AG20443 (cell line): Measurements from ENCODE around the gene SECTM1.
"Not testable (repeated sequence)": the region's sequence is repeated elsewhere in the genome, so short reads cannot be mapped to it uniquely, and the experiment has no call there.

Experiments
- DNase-seq: peaks from one replicate; pipeline ENCODE4 v3.0.0; 2012; ENCODE audit warnings: low spot score, mixed read lengths

The SECTM1 gene

DNA sequence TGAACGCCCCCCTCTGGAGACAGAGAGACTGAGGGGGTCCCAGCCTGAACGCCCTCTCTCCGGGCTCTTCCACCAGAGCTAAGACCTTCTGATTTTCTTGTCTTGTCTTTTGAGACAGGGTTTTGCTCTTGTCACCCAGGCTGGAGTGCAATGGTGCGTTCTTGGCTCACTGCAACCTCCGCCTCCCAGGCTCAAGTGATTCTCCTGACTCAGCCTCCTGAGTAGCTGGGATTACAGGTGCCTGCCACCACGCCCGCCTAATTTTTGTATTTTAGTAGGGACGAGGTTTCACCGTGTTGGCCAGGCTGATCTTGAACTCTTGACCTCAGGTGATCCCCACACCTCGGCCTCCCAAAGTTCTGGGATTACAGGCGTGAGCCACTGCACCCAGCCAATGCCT is 14.4 kb upstream of the SECTM1 start:
- DNase-seq, result not testable (repeated sequence)

DNA sequence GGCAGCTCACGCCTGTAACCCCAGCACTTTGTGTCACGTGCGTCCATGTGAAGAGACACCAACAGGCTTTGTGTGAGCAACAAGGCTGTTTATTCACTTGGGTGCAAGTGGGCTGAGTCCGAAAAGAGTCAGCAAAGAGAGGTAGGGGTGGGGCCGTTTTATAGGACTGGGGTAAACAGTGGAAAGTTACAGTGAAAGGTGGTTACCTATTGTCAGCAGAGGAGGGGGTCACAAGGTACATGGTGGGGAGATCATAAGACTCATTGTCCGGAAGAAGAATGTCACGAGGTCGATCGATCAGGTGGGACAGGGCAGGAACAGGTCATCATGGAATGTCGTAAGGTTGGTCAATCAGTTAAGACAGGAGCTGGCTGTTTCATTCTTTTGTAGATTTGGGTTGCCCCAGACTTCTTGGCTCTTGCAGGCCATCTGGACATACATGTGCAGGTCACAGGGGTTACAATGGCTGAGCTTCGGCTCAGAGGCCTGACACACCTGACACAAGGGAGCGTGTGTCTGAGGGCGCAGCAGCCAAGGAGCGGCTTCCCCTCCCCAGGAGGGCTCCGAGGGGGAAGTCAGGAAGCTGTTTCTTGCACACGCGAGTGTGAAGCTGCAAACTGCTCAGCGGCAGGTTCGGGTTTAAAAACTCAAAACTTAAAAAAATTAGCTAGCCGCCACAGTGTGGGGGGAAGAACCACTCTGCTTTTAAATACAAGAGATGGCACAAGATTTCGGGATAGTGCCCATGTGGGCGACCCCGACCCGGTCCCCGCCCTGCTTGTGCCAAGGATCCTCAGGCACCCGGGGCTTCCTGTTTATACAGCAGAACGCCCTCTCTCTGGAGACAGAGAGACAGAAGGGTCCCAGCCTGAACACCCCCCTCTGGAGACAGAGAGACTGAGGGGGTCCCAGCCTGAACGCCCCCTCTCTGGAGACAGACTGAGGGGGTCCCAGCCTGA is 13.1 kb upstream of the SECTM1 start:
- no peak for DNase-seq

DNA sequence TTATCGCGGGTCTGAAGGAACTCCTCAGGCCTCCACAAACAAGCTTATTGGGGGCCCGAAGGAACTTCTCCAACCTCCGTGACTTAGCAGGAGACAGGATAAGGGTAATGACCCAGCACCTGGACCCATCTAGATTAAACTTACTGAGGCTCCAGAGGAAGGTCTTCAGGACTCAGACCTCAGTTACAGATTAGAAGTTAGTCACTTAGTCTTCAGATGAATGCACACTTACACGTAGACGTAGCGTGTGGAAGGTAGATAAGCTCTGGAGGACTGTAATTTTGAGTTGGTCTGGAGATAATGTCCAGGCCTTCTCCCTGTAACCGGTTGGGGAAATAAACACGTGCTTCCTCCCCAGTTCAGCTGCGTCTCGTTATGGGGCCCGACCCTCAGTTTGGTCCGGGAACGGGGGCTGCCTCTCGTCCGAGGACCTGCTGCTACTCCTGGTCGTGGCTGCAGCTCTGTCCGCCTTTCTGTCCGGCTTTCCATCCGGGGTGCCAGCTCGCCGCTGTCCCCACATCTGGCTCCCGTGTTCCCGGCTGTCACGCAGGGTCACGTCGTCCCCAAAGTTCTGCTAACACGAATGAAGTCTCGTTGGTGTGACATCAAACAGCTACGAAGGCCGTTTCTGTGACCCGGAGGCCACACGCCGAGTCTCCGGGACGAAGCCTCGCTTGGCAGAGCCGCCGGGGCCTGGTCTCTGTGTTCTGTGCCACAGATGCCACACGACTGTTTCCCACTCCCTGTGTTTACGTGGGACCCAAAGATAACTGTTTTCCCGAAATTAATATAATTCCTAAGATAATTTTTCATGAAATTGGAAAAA is 11.8 kb upstream of the SECTM1 start:
- no peak for DNase-seq

DNA sequence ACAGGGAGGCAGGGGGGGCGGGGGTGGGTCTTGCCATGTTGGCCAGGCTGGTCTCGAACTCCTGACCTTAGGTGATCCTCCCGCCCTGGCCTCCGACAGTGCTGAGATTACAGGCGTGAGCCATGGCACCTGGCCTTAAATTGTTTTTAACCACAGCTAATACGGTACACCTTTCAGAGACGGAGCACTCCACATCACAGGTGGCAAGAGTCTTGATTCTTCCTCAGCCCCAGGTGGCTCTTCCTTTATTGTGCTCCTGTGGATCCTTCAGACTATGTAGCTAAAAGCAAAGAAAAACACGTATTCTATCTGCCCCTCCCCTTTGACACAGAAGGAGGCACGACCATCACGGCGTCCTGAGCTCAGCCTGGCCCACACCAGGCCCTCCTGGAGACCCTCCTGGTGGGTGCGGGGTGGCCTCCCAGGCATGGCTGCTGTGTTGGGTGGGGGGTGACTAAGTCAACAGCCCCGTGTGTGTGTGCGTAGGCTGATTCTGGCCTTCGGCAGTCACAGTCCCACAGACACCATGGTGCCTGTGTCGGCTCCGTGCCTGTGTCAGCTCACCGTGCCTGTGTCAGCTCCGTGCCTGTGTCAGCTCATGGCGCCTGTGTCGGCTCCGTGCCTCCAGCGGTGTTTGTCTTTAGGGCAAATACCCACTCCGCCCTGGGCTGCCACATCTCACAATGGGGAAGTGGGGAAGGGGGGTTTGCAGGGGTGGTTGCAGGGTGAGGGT is 10.8 kb upstream of the SECTM1 start:
- no peak for DNase-seq

DNA sequence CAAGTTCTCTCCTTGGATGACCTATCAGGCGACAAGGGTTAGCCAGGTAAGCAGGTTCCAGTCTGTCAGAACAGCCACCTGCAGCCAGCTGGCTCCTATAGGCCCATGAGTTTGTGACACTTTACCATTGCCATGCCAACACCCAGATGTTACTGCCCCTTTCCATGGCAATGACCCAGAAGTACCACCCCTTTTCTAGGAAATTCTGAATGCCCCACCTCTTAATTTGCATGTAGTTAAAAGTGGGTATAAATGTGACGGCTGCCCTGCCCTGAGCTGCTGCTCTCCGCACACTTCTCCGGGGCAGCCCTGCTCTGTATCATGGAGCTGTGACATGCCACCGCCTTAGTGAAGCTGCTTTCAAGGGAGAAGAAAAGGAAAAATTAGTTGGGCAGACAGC is 10.0 kb upstream of the SECTM1 start:
- DNase-seq, result no peak

DNA sequence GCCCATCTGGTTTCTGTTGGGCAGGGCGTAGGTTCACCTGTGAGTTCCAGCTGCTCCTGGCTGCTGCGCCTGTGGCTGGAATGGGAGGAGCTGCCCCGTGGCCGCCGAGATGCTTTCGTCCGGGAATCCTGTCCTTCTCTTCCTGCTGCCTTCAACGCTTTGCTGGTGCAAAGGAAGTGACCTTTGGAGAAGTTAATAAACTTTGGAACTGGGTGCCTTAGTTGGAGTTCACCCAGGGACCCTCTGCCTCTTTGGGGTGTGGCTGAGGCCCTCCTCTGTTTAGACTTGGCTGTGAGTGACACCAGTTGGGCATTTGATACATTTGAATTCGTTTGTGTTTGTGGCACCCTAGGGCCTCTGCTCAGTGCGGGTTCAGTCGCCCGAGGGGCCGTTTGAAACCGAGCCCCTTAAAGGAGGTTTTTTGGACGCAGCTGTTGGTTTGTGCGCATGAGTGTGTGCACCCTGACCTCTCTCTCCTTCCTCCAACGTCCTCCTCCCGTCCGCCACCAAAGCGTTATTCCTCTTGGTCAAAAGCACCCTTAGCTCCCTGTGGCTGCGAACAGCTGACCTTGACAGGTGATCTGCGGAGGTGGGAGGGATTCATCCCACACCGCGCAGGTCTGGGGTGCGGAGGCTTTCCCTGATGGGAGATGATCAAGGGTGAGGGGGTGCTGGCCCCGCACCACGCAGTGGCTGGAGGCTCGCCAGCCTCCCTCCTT is 9.0 kb upstream of the SECTM1 start:
- DNase-seq, result no peak

DNA sequence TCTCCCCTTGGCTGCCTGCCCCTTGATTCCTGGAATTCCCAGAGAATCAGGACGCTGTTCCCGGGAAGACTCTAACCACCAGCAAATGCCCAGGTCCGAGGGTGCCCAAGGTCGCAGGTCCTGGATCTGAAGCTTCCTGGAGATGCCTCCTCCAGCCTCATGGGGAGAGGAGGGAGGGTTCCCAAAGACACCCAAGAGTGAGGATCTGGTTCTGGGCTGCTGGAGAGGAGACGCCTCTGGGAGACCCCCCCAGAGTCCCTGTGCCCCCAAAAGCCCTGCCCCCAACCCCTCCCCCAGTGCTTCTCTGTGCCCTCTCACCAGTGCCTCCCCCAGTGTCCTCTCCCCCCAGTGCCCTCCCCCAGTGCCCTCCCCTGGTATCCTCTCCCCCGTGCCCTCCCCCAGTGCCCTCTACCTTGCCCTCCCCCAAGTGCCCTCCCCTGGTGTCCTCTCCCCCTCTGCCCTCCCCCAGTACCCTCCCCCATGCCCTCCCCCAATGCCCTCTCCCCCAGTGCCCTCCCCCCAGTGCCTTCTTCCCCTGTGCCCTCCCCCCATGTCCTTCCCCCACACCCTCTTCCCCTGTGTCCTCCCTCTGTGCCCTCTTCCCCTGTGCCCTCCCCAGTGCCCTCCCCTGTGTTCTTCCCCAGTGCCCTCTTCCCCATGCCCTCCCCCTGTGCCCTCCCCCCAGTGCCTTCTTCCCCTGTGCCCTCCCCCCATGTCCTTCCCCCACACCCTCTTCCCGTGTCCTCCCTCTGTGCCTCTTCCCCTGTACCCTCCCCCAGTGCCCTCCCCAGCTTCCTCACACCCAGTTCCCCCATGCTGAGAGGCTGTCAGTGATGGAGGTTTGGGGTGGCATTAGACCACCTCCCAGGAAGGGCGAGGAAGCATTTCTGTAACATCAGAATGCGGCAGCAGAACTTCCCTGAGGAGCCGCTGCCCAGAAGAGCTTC is 6.3 kb upstream of the SECTM1 start:
- no peak for DNase-seq

DNA sequence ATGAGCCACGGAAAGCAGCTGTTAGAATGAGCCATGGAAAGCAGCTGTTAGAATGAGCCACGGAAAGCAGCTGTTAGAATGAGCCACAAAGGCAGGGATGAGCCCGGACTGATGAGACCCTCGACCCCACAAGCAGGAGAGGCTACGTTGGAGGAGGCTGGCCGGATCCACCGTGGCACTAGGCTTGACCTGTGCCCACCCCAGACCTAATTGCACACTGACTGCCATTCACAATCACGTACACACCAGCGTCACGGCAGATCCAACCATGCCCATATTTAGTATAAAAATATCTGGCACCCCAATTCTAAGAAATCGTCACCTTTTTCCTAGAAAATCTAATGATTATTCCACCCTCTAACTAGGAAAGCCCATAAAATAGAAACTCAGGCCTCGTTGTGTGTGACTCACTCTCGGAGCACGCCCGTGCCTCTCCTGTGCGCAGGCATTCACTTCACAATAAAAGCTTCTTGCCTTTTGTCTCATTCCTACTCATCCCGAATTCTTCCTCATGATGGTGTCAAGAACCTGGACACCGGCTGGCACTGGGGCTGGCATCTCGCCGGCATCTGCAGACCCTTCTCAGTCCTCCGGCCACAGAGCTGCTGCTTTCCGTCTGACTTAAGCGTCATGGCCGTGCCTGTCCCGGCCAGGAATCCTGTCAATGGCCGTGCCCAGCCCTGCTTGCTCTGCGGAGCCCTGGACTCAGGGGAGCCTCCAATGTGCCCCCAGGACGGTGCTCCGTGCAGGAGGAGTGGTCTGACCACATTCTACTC is 5.5 kb upstream of the SECTM1 start:
- peak; percentile 86 for DNase-seq

DNA sequence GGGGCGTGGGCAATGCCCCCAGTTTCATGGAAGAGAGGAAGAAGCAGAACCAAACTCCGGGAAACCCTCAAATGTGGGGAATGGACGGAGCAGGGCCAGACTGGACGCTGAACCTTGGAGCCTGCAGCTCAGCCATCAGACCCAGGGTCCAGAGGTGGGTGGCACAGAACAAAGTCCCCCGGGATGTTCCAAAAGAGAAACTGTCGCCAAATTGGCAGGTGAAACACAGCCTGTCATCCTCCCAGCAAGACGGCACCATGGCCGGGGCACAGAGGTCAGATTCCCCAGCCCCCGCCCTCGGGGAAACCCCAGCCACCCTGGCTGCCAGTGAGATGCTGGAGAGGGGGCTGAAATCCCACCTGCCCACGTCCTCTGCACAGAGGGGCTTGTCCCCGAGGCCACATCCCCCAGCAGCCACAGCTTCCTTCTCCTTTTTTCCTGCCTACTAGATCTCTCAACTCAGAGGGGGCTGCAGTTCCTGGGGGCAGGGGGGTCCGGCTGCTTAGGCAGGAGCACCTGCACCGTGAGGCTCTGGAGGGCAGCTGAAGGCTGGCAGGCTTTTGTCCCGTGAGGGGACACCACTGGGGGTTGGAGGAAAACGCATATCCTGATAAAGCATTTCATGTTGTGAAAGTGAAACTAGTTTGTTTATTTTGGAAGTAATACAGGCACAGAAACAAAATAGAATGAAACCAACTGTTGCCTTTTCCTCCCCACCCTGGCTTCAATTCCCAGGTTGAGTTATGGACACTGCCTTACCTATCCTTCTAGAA is 1.2 kb upstream of the SECTM1 start:
- DNase-seq, result no peak

DNA sequence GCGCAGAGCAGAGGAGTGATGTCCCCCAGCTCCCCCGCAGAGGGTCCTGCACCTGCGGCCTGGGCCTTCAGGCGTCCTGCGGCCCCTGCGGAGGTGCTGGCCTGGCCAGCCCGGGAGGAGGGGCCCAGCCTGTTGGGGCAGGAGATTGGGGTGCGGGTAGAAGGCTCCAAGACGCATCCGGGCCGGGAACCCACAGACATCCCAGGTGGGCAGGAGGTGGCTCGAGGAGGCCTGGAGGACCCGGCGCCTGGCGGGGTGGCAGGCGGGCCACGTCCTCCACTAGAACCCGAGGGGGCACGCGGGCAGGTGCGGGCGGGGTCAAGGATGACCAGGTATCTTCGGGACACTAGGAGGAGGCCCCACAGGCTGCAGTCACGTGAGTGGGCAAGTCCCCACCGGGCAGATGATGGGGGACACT is 647 bp upstream of the SECTM1 start:
- no peak for DNase-seq

DNA sequence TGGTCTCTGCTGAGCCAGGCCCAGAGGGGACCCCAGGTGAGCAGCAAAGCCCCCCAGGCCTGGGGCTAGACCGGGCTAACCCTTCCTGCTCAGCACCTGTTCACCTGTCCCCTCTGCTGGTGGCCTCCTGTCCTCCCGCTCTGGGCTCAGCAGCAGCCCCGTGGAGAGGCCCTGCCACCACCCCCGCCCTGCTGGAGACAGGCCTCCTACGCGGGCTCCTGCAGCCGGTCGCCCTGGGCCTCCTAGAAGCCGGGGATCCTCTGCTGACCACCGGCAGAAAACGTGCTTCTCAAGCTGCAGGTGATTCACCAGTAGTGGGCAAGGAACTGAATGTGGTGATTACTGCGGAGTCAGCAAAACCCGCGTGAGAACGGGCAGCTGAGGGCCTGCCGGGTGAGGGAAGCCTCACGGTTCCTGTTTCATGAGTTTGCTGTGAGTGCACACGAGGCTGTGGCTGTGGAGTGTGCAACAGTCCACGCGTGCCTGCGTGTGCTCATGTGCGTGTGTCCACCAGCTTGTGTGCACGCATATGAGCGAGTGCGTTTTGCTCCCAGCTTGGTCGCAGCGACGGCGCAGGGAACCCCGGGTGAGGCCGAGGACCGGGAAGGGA is 792 bp downstream of the SECTM1 start:
- DNase-seq, result peak; percentile 66

DNA sequence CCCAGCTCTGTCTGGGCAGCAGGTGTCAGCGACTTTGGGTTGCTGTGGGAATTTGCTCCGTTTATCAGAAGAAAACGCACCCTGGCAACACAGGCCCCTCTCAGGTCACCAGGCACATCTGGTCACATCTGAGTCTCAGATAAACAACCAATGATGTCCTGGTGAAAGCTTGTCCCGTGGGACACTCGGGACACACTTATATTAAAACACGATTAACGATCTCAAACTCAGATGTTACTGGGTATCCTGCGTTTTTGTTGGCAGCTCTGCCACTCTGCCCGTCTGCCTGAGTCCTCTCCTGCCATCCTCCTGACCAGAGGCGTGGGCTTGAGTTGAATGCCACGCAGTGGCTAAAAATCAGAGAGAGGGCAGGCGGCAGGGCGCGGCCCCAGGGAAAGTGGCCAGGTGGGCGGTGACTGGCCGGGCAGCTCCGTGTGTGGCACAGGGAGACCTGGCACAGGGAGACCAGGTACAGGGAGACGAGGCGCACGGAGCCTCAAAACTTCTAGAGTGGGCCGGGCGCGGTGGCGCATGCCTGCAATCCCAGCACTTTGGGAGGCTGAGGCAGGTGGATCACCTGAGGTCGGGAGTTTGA is 2.1 kb downstream of the SECTM1 start:
- DNase-seq, result no peak

DNA sequence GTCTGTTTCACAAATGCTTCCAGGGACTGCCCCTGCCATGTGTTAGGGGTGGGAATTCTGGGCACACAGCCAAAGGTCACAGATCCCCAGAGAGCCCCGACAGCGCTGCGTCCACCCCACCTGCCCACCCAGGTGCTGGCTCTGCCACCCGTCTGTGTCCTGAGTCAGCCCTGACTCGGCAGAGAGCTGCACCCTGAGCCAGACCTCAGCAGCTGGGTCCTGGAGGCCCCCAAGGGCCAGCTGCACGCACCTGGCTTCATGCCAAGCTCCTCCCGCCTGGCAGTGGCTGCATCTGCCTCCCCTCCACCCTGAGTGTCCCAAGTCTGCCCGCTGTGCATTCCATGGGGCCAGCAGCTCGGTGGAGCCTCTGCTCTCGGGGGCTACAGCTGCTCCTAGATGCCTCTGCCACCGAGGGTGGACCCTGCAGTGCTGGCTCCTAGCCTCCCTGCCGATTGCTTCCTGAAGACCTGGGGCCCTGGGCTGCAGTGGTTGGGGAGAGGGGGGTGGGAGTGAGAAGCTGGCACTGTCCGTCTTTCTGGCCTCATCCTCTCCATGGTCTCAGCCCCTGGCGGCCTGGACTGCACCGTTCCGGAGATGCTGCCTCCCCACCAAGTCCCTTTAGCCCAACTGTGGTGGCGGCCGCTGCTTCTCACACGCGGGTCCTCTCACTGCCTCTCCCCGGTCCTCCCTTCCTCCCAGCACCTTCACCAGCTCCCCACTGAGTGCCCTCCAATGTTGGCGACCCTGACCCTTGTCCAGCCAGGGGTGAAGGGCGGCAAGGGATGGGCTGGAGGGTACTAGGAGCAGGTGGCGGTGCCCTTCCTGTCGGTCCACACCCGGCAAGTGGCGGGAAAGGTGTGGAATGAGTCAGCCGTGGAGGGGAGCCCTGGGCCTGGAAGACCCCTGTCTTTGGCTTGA is 3.0 kb downstream of the SECTM1 start:
- peak; percentile 72 for DNase-seq

DNA sequence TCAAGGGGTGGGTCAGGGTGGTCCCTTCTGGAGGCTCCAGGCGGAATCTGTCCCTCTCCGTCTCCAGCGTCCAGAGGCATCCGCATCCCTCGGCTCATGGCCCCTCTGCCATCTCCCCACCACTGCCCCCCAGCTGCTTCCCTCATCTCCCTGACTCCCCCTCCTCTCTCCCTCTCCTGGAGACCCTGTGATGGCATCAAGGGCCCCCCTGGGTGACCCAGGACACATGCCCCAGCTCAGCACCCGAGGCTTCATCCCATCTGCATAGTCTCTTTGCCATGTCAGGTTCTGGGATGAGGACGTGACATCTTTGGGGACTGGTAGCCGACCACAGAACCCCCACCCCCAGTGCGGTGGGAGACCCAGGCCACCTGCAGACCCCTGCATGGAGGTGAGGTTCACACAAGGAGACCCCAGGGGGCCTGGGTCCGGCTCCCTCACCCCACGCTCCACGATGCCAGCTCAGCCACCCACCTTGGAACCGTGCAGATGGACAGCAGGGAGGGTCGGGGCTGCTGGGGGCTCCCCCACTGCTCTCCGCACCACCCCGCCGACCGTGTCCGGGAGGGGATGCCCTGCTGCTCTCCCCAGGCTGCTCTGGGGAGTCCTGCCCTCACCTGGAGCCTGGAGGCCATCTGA is 3.8 kb downstream of the SECTM1 start:
- DNase-seq, result no peak

DNA sequence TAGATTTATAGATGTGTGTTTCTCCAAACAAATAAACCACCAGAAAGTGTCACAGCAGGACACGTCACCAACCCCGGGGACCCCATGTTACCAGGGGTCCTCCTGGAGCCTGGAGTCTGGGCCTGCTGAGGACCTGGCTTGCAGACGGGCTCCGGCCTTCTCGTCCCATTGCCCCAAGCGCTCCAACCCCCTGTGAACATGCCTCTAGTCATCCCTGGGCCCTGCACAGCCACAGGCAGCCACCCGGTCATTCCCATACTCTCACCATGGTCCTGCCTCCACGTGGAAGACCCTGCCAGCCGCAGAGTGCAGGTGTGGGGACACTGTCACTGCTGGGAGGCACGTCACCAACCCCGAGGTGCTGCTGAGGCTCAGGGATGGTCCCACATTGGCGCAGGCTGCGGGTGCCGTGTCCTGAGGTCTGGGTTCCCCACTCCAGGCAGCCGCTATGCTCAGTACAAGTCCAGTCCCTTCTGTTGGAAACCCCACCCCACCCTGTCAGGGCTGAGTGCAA is 4.5 kb downstream of the SECTM1 start:
- DNase-seq, result no peak
